Colonic mucosa (tissue), 4 donors: Measurements from ENCODE around the gene EPHA8. TPM values are rescaled to one million over a fixed set of nuclear protein-coding genes. Genes with fewer than 3 reads are reported as not detected.

ENCODE experiments used
- DNase-seq: peaks from one replicate; pipeline ENCODE4 v3.0.0-alpha.2; 2020
- H3K27ac ChIP-seq: fragments of 200-600 bp; one replicate; pipeline ENCODE4 v1.8.0; 2021
- H3K27me3 ChIP-seq: fragments of 200-600 bp; one replicate; pipeline ENCODE4 v1.8.0; 2021
- H3K36me3 ChIP-seq: fragments of 200-600 bp; one replicate; pipeline ENCODE4 v1.8.0; 2021
- H3K4me1 ChIP-seq: fragments of 200-600 bp; one replicate; pipeline ENCODE4 v1.8.0; 2021; ENCODE audit warnings: mild to moderate bottlenecking
- H3K4me3 ChIP-seq: fragments of 200-600 bp; one replicate; pipeline ENCODE4 v1.8.0; 2021
- H3K9ac ChIP-seq, 2 donors: one replicate each; pipeline ENCODE4 v1.7.0; 2013; ENCODE audit warnings: control low read depth in 2 of 2, low read depth in 2 of 2, low read length in 2 of 2
- H3K9me3 ChIP-seq: fragments of 200-600 bp; one replicate; pipeline ENCODE4 v1.8.0; 2021
- CTCF ChIP-seq: fragments of 200-600 bp; IDR thresholded peaks from one replicate; pipeline ENCODE4 v1.8.0; 2022; ENCODE audit warnings: antibody characterized with exemption, mild to moderate bottlenecking
- intact Hi-C: fragments of 100-400 bp; cut with DNase I; formaldehyde crosslinking; loops from one replicate; pipeline ENCODE4 v1.14.1; 2022
- total RNA-seq, 2 donors: library from RNA; stranded (reverse); fragmentation: NEBNext Ultra II Directional in 1 of 2; extraction: Animal tissue kit (Norgen Biotek cat#: 25700) in 1 of 2; gene quantifications; one replicate each; pipeline ENCODE4 v1.2.1, GENCODE V29; 2021
- donor health status: healthy.
- donor health status: DM: no; HTN: no; CAD: no.
- donor health status: DM: no; HTN: no; CAD: no.

EPHA8 gene
- total RNA-seq, 2 donors from 2014 or later = not detected

GRCh38 chr1:22536506-22536905 lies 26.8 kb upstream of the EPHA8 start:
- no peak overlapping the region for H3K9ac ChIP-seq
- no peaks in the 10 kb centered on the region for H3K36me3 ChIP-seq
- intact Hi-C loops = no loop called here
- H3K4me3 ChIP-seq = no peak overlapping the region
- H3K27ac ChIP-seq = no peak overlapping the region
- TF ChIP-seq CTCF = no peak
- DNase-seq = no peak
- no peaks in the 10 kb centered on the region for H3K4me1 ChIP-seq
- no peaks in the 10 kb centered on the region for H3K9me3 ChIP-seq
- H3K27me3 ChIP-seq = no peaks in the 10 kb centered on the region

- no peak for TF ChIP-seq CTCF
- Histone ChIP-seq H3K4me1 (no peaks in the 10 kb centered on the region), H3K9me3 (no peaks in the 10 kb centered on the region), H3K9ac (no peak overlapping the region), H3K36me3 (no peaks in the 10 kb centered on the region), H3K4me3 (no peak overlapping the region), H3K27ac (no peak overlapping the region), H3K27me3 (no peaks in the 10 kb centered on the region)
- intact Hi-C loops = no loop called here
- DNase-seq = no peak
These were observed 25.7 kb upstream of the EPHA8 start for GRCh38 chr1:22537441-22538139.

GRCh38 chr1:22539510-22540118 lies 23.7 kb upstream of the EPHA8 start:
- DNase-seq = no peak
- Histone ChIP-seq H3K4me1 (no peaks in the 10 kb centered on the region), H3K9ac (no peak overlapping the region), H3K4me3 (no peak overlapping the region), H3K9me3 (no peaks in the 10 kb centered on the region), H3K27me3 (no peaks in the 10 kb centered on the region), H3K27ac (no peak overlapping the region), H3K36me3 (no peaks in the 10 kb centered on the region)
- intact Hi-C loops = no loop called here
- TF ChIP-seq CTCF = no peak

DNA sequence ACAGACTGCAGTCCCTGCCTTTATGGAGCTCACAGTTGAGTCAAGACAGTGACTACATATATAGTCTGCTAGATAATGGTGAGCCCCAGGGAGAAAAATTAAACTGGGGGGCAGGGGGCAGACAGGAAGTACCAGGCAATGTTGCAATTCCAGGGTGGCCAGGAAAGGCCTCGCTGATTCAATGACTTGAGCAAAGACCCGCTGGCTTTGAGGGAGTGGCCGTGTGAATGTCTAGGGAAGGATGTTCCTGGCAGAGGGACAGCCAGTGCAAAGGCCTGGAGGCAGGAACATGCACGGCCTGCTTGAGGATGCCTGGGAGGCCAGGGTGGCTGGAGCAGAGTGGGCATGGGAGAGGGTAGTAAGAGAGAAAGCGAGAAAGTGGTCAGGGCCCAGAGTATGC lies 23.0 kb upstream of the EPHA8 start:
- intact Hi-C loops = no loop called here
- Histone ChIP-seq H3K9ac (no peak overlapping the region), H3K4me1 (no peaks in the 10 kb centered on the region), H3K4me3 (no peak overlapping the region), H3K27me3 (no peaks in the 10 kb centered on the region), H3K27ac (no peak overlapping the region), H3K9me3 (no peaks in the 10 kb centered on the region), H3K36me3 (no peaks in the 10 kb centered on the region)
- no peak for DNase-seq
- no peak for TF ChIP-seq CTCF

GRCh38 chr1:22542886-22543285 lies 20.4 kb upstream of the EPHA8 start:
- Histone ChIP-seq H3K27ac (no peak overlapping the region), H3K4me1 (no peaks in the 10 kb centered on the region), H3K36me3 (no peaks in the 10 kb centered on the region), H3K27me3 (no peaks in the 10 kb centered on the region), H3K9ac (no peak overlapping the region), H3K9me3 (no peaks in the 10 kb centered on the region), H3K4me3 (no peak overlapping the region)
- no peak for DNase-seq
- intact Hi-C loops = no loop called here
- no peak for TF ChIP-seq CTCF
